Measurements from ENCODE around the gene SPNS2.

- TF ChIP-seq ZNF274 (IDR thresholded peaks at IDR 0.05; ENCODE audit: low read depth, low read length), result no peak
- no peak for TF ChIP-seq YY1 (IDR thresholded peaks at IDR 0.05; ENCODE audit: insufficient read depth, insufficient read length)
- no peak for TF ChIP-seq SUZ12 (IDR thresholded peaks at IDR 0.05; ENCODE audit: extremely low read depth, insufficient read depth, insufficient read length)
Measured at GRCh38 chr17:4487296-4487695, 11.4 kb upstream of the SPNS2 start.

All from NT2/D1 (cell line).